NT2/D1 (cell line): ENCODE data around the gene GPD1.

ENCODE experiments used
- SUZ12 ChIP-seq: IDR thresholded peaks from 2 replicates; pipeline ENCODE4 v1.6.1; 2011; ENCODE audit not compliant: insufficient read length, insufficient read depth; ENCODE audit errors: extremely low read depth
- YY1 ChIP-seq: IDR thresholded peaks from 2 replicates; pipeline ENCODE4 v1.6.1; 2011; ENCODE audit not compliant: insufficient read length, insufficient read depth
- ZNF274 ChIP-seq: IDR thresholded peaks from 2 replicates; pipeline ENCODE4 v1.6.1; 2011; ENCODE audit warnings: mild to moderate bottlenecking, low read depth, low read length

- TF ChIP-seq ZNF274, result no peak
- no peak for TF ChIP-seq YY1
- no peak for TF ChIP-seq SUZ12
Measured at GRCh38 chr12:50102646-50103309, 1.0 kb upstream of the GPD1 start.
